ENCODE results near the gene SBF2.

DNA sequence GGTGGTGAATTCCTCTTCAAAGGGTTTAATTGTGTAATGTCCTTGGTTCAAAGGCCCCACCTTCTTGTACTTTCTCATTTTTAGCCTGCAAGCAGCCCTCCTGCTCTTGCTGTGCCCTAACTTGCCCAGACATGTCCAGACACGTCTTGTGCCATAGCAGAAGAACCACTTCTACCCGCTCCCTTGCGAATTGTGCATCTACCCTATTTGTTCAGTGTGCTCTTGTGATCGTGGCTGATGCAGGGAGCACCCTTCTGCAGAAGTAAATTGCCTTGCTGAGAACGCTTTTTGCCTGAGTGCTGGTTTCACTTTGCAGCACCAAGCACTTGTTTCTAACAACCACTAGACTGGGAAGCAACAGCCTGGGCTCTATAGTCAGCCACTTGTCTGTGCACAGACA, 249.4 kb downstream of the SBF2 start:
- TF ChIP-seq, protein P1, sequence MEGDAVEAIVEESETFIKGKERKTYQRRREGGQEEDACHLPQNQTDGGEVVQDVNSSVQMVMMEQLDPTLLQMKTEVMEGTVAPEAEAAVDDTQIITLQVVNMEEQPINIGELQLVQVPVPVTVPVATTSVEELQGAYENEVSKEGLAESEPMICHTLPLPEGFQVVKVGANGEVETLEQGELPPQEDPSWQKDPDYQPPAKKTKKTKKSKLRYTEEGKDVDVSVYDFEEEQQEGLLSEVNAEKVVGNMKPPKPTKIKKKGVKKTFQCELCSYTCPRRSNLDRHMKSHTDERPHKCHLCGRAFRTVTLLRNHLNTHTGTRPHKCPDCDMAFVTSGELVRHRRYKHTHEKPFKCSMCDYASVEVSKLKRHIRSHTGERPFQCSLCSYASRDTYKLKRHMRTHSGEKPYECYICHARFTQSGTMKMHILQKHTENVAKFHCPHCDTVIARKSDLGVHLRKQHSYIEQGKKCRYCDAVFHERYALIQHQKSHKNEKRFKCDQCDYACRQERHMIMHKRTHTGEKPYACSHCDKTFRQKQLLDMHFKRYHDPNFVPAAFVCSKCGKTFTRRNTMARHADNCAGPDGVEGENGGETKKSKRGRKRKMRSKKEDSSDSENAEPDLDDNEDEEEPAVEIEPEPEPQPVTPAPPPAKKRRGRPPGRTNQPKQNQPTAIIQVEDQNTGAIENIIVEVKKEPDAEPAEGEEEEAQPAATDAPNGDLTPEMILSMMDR (IDR thresholded peaks at IDR 0.05): no peak
- no peak for TF ChIP-seq POLR2A (IDR thresholded peaks at IDR 0.05)
